Measurements from ENCODE around the gene SBK2. TPM values are rescaled to one million over a fixed set of nuclear protein-coding genes. Genes with fewer than 3 reads are reported as not detected.

SBK2 gene
- polyA plus RNA-seq, 1 of the 3 experiments (the other 2 are of a cell fraction) = 0.20 TPM

DNA sequence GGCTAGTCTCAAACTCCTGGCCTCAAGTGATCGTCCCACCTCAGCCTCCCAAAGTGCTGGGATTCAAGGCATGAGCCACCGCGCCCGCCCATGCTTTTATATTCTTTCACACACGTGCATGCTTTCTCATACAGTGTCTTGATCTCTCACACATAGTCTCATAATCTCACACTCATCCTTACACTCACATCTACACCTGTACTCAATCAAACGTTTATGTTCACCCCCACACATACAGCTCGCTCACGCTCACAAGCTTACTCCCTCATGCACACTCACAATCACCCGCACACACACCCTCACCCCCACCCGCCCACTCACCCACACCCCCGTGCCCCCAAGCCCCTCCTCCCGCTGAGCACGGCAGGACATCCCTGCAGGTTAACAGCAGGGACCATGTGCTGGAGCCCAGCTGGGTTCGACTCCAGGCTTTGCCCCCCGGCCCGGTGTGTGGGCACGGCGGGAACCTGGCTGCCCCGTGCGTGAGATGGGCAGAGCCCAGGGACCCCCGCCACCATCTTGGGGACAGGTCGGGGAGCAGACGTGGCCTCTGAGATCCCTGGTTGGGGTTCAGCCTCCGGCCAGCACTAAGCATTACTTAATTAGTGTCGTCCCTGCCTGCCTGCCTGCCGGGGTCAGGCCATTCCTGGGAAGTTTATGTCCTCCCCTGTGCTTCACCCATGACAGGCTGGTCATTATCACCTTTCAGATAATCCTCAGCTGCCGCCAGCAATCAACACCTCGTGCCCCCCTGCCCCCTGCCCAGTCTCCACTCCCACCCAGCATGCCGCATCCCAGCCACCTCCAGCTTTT lies 11.4 kb downstream of the SBK2 start:
- CTCF ChIA-PET = interaction anchor here (1.3 to 1.5 kb wide), 4 partner anchors 9 to 108 kb away, joined by 5 to 7 read pairs (median 6); partner anchors contain the start of gene ZNF865
- H3K79me2 ChIP-seq (ENCODE audit: insufficient read depth) = no peaks in the 10 kb centered on the region
- H3K4me3 ChIP-seq (ENCODE audit: low read depth in 2 of 2, low read length in 1 of 2) = no peak overlapping the region
- H3K27ac ChIP-seq (ENCODE audit: low read depth in 2 of 2, low read length in 1 of 2) = no peak overlapping the region; a peak in 1 of 4 replicates
- no peak overlapping the region for H3K9ac ChIP-seq
- H3K27me3 ChIP-seq (ENCODE audit: insufficient read depth) = no peaks in the 10 kb centered on the region
- peaks cover under 1% of the 10 kb centered on the region for H3F3A ChIP-seq (replicated peaks; ENCODE audit: insufficient read depth)
- no peaks in the 10 kb centered on the region for H3K9me2 ChIP-seq
- no peaks in the 10 kb centered on the region for H4K20me1 ChIP-seq (ENCODE audit: insufficient read depth)
- POLR2A ChIA-PET = interaction anchor here (0.6 kb wide), 1 partner anchor 50 kb away, joined by 3 read pairs; no protein-coding TSS in a partner anchor
- no peak overlapping the region for H3K4me2 ChIP-seq
- no peaks in the 10 kb centered on the region for H3K36me3 ChIP-seq (replicated peaks in 1 of 2; ENCODE audit: control insufficient read depth in 1 of 2, insufficient read depth in 2 of 2, low read length in 1 of 2)
- H3K4me1 ChIP-seq (ENCODE audit: control insufficient read depth in 1 of 2, insufficient read depth in 2 of 2, low read depth in 1 of 2, low read length in 1 of 2) = peaks cover 0 to 40% of the 10 kb centered on the region in 2 experiments; a peak in 1 of 4 replicates
- no peaks in the 10 kb centered on the region for H3K9me3 ChIP-seq
- no peak for DNase-seq
- no peak overlapping the region for H2AFZ ChIP-seq (ENCODE audit: low read depth)
- TF ChIP-seq TEAD4 (IDR thresholded peaks at IDR 0.05; ENCODE audit: borderline replicate concordance, insufficient read depth) (no peak), RFX5 (IDR thresholded peaks at IDR 0.05; ENCODE audit: low read length) (no peak), RCOR1 (IDR thresholded peaks at IDR 0.05; ENCODE audit: low read length) (no peak), FOSL2 (IDR thresholded peaks at IDR 0.05; ENCODE audit: borderline replicate concordance, low read depth) (no peak), RXRA (IDR thresholded peaks at IDR 0.05; ENCODE audit: borderline replicate concordance, low read depth) (no peak), TAF1 (IDR thresholded peaks at IDR 0.05; ENCODE audit: borderline replicate concordance, low read depth, low read length) (no peak), SIN3A (IDR thresholded peaks at IDR 0.05; ENCODE audit: borderline replicate concordance, low read depth, low read length) (no peak), GATA2 (CRISPR knock-in tag; IDR thresholded peaks at IDR 0.05) (no peak)
- TF ChIP-seq, protein P1, sequence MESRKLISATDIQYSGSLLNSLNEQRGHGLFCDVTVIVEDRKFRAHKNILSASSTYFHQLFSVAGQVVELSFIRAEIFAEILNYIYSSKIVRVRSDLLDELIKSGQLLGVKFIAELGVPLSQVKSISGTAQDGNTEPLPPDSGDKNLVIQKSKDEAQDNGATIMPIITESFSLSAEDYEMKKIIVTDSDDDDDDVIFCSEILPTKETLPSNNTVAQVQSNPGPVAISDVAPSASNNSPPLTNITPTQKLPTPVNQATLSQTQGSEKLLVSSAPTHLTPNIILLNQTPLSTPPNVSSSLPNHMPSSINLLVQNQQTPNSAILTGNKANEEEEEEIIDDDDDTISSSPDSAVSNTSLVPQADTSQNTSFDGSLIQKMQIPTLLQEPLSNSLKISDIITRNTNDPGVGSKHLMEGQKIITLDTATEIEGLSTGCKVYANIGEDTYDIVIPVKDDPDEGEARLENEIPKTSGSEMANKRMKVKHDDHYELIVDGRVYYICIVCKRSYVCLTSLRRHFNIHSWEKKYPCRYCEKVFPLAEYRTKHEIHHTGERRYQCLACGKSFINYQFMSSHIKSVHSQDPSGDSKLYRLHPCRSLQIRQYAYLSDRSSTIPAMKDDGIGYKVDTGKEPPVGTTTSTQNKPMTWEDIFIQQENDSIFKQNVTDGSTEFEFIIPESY (IDR thresholded peaks at IDR 0.05; ENCODE audit: borderline replicate concordance, low read depth) = no peak
- TF ChIP-seq, protein P2, sequence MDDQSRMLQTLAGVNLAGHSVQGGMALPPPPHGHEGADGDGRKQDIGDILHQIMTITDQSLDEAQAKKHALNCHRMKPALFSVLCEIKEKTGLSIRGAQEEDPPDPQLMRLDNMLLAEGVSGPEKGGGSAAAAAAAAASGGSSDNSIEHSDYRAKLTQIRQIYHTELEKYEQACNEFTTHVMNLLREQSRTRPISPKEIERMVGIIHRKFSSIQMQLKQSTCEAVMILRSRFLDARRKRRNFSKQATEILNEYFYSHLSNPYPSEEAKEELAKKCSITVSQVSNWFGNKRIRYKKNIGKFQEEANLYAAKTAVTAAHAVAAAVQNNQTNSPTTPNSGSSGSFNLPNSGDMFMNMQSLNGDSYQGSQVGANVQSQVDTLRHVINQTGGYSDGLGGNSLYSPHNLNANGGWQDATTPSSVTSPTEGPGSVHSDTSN (IDR thresholded peaks at IDR 0.05) = no peak
- TF ChIP-seq, protein P3, sequence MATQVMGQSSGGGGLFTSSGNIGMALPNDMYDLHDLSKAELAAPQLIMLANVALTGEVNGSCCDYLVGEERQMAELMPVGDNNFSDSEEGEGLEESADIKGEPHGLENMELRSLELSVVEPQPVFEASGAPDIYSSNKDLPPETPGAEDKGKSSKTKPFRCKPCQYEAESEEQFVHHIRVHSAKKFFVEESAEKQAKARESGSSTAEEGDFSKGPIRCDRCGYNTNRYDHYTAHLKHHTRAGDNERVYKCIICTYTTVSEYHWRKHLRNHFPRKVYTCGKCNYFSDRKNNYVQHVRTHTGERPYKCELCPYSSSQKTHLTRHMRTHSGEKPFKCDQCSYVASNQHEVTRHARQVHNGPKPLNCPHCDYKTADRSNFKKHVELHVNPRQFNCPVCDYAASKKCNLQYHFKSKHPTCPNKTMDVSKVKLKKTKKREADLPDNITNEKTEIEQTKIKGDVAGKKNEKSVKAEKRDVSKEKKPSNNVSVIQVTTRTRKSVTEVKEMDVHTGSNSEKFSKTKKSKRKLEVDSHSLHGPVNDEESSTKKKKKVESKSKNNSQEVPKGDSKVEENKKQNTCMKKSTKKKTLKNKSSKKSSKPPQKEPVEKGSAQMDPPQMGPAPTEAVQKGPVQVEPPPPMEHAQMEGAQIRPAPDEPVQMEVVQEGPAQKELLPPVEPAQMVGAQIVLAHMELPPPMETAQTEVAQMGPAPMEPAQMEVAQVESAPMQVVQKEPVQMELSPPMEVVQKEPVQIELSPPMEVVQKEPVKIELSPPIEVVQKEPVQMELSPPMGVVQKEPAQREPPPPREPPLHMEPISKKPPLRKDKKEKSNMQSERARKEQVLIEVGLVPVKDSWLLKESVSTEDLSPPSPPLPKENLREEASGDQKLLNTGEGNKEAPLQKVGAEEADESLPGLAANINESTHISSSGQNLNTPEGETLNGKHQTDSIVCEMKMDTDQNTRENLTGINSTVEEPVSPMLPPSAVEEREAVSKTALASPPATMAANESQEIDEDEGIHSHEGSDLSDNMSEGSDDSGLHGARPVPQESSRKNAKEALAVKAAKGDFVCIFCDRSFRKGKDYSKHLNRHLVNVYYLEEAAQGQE (IDR thresholded peaks at IDR 0.05; ENCODE audit: low read depth, low read length) = no peak
- WGBS (ENCODE audit: low lambda C conversion rate) = 63% methylated on average over 19 of the region's 29 CpGs
